Muscle of leg (tissue), 11 donors: ENCODE measurements around the gene STK32A. TPM values are rescaled to one million over a fixed set of nuclear protein-coding genes. Genes with fewer than 3 reads are reported as not detected.

ENCODE experiments used
- DNase-seq: peaks from one replicate; pipeline ENCODE4 v3.0.0; 2013
- H3K27ac ChIP-seq: one replicate; pipeline ENCODE4 v1.5.1; 2013; ENCODE audit warnings: mild to moderate bottlenecking, low read length, control low read depth
- H3K27me3 ChIP-seq: one replicate; pipeline ENCODE4 v1.6.1; 2013; ENCODE audit warnings: low read length; ENCODE audit not compliant: control insufficient read depth, insufficient read depth
- H3K36me3 ChIP-seq: one replicate; pipeline ENCODE4 v1.6.1; 2013; ENCODE audit warnings: low read length; ENCODE audit not compliant: control insufficient read depth, insufficient read depth
- H3K4me1 ChIP-seq: one replicate; pipeline ENCODE4 v1.6.1; 2013; ENCODE audit warnings: low read length; ENCODE audit not compliant: control insufficient read depth, insufficient read depth
- H3K4me3 ChIP-seq: one replicate; pipeline ENCODE4 v1.5.1; 2013; ENCODE audit warnings: low read length, control low read depth
- H3K9me3 ChIP-seq: replicated peaks from 2 replicates; pipeline ENCODE4 v1.6.1; 2013; ENCODE audit warnings: low read depth, low read length; ENCODE audit not compliant: control insufficient read depth
- WGBS: methylation state at CpG from one replicate; pipeline ENCODE4 v1.1.5; 2013; ENCODE audit warnings: missing lambda C conversion rate; ENCODE audit not compliant: insufficient coverage; 5-methylcytosine and 5-hydroxymethylcytosine counted together
- polyA plus RNA-seq, 8 donors: library from polyadenylated mRNA; unstranded; fragments of 120-200 nt; gene quantifications; one replicate each; pipeline versions ENCODE4 v1.2.1 to v1.2.3, GENCODE V29; 2013; ENCODE audit warnings: inconsistent platforms in 1 of 8, low replicate concordance in 1 of 8; ENCODE audit not compliant: insufficient read length in 8 of 8, insufficient read depth in 1 of 8
- total RNA-seq: library from RNA; stranded (reverse); fragments of 120-200 nt; gene quantifications from one replicate; pipeline ENCODE4 v1.2.4, GENCODE V29; 2013

The STK32A gene
- total and polyA plus RNA-seq, 9 donors, result 0.21 to 0.66 (median 0.39) TPM

GRCh38 chr5:147412561-147412960, 177.7 kb downstream of the STK32A start:
- Histone ChIP-seq H3K4me1 (peaks cover 29% of the 10 kb centered on the region), H3K4me3 (no peak overlapping the region), H3K9me3 (no peaks in the 10 kb centered on the region), H3K27ac (peak overlapping the region; percentile 42), H3K36me3 (peaks cover 45% of the 10 kb centered on the region), H3K27me3 (no peaks in the 10 kb centered on the region)
- no peak for DNase-seq
- WGBS, result 100% methylated on average over 1 of the region's 2 CpGs

- Histone ChIP-seq H3K27ac (no peak overlapping the region), H3K36me3 (peaks cover 45% of the 10 kb centered on the region), H3K4me3 (no peak overlapping the region), H3K9me3 (no peaks in the 10 kb centered on the region), H3K4me1 (peaks cover 29% of the 10 kb centered on the region), H3K27me3 (no peaks in the 10 kb centered on the region)
- DNase-seq, result no peak
- no CpG with 5 or more reads among the region's 3 CpGs for WGBS
These were observed 178.4 kb downstream of the STK32A start for GRCh38 chr5:147413266-147413665.

- 100% methylated on average over 2 of the region's 3 CpGs for WGBS
- no peak overlapping the region for H3K4me3 ChIP-seq
- DNase-seq, result no peak
- H3K36me3 ChIP-seq, result peaks cover 43% of the 10 kb centered on the region
- H3K27me3 ChIP-seq, result no peaks in the 10 kb centered on the region
- peaks cover 25% of the 10 kb centered on the region for H3K4me1 ChIP-seq
- no peaks in the 10 kb centered on the region for H3K9me3 ChIP-seq
- no peak overlapping the region for H3K27ac ChIP-seq
These were observed 180.8 kb downstream of the STK32A start for GRCh38 chr5:147415651-147416050.

- WGBS, result 42% methylated on average over 5 of the region's 5 CpGs
- peak; percentile 88 for DNase-seq
- Histone ChIP-seq H3K27ac (peak overlapping the region; percentile 70), H3K36me3 (peaks cover 39% of the 10 kb centered on the region), H3K4me1 (peaks cover 12% of the 10 kb centered on the region), H3K4me3 (no peak overlapping the region), H3K27me3 (no peaks in the 10 kb centered on the region), H3K9me3 (no peaks in the 10 kb centered on the region)
These were observed 182.4 kb downstream of the STK32A start for GRCh38 chr5:147417135-147417813.

GRCh38 chr5:147418613-147419012, 183.8 kb downstream of the STK32A start:
- DNase-seq, result no peak
- no peak overlapping the region for H3K27ac ChIP-seq
- H3K9me3 ChIP-seq, result no peaks in the 10 kb centered on the region
- H3K4me1 ChIP-seq, result peaks cover 11% of the 10 kb centered on the region
- H3K27me3 ChIP-seq, result no peaks in the 10 kb centered on the region
- WGBS, result no CpG with 5 or more reads among the region's 2 CpGs
- H3K36me3 ChIP-seq, result peaks cover 34% of the 10 kb centered on the region
- H3K4me3 ChIP-seq, result no peak overlapping the region

GRCh38 chr5:147426640-147427327, 192.0 kb downstream of the STK32A start:
- H3K4me3 ChIP-seq, result no peak overlapping the region
- DNase-seq, result no peak
- no peak overlapping the region for H3K27ac ChIP-seq
- H3K36me3 ChIP-seq, result peaks cover 7% of the 10 kb centered on the region
- no CpG with 5 or more reads among the region's 3 CpGs for WGBS
- no peaks in the 10 kb centered on the region for H3K27me3 ChIP-seq
- peaks cover 7% of the 10 kb centered on the region for H3K4me1 ChIP-seq
- H3K9me3 ChIP-seq, result no peaks in the 10 kb centered on the region

GRCh38 chr5:147427521-147428401, 192.9 kb downstream of the STK32A start:
- Histone ChIP-seq H3K9me3 (no peaks in the 10 kb centered on the region), H3K27me3 (no peaks in the 10 kb centered on the region), H3K4me1 (peaks cover 13% of the 10 kb centered on the region), H3K4me3 (no peak overlapping the region), H3K36me3 (peaks cover 7% of the 10 kb centered on the region), H3K27ac (no peak overlapping the region)
- WGBS, result no CpG with 5 or more reads among the region's 1 CpG
- DNase-seq, result peak; percentile 39

GRCh38 chr5:147430628-147431027, 195.8 kb downstream of the STK32A start:
- Histone ChIP-seq H3K36me3 (no peaks in the 10 kb centered on the region), H3K27me3 (no peaks in the 10 kb centered on the region), H3K4me3 (no peak overlapping the region), H3K4me1 (peaks cover 13% of the 10 kb centered on the region), H3K9me3 (no peaks in the 10 kb centered on the region), H3K27ac (no peak overlapping the region)
- WGBS, result no CpG with 5 or more reads among the region's 2 CpGs
- DNase-seq, result peak; percentile 70

GRCh38 chr5:147431586-147431985, 196.8 kb downstream of the STK32A start:
- Histone ChIP-seq H3K27me3 (no peaks in the 10 kb centered on the region), H3K4me1 (peaks cover 13% of the 10 kb centered on the region), H3K27ac (peak overlapping the region; percentile 49), H3K4me3 (no peak overlapping the region), H3K36me3 (no peaks in the 10 kb centered on the region), H3K9me3 (no peaks in the 10 kb centered on the region)
- no peak for DNase-seq
- 0% methylated on average over 1 of the region's 3 CpGs for WGBS

GRCh38 chr5:147432323-147432722, 197.5 kb downstream of the STK32A start:
- Histone ChIP-seq H3K9me3 (no peaks in the 10 kb centered on the region), H3K4me1 (peaks cover 17% of the 10 kb centered on the region), H3K4me3 (no peak overlapping the region), H3K36me3 (peaks cover 5% of the 10 kb centered on the region), H3K27me3 (no peaks in the 10 kb centered on the region), H3K27ac (no peak overlapping the region)
- no peak for DNase-seq
- WGBS, result no CpG with 5 or more reads among the region's 4 CpGs
